ENCODE data around the gene EIF2B5. TPM values are rescaled to one million over a fixed set of nuclear protein-coding genes. Genes with fewer than 3 reads are reported as not detected.

The EIF2B5 gene
- total RNA-seq, 4 donors from 2014 or later = 28.5 to 50.3 (median 38.7) TPM

- ATAC-seq (ENCODE audit: low FRiP score) = no peak
- TF ChIP-seq, protein P1, sequence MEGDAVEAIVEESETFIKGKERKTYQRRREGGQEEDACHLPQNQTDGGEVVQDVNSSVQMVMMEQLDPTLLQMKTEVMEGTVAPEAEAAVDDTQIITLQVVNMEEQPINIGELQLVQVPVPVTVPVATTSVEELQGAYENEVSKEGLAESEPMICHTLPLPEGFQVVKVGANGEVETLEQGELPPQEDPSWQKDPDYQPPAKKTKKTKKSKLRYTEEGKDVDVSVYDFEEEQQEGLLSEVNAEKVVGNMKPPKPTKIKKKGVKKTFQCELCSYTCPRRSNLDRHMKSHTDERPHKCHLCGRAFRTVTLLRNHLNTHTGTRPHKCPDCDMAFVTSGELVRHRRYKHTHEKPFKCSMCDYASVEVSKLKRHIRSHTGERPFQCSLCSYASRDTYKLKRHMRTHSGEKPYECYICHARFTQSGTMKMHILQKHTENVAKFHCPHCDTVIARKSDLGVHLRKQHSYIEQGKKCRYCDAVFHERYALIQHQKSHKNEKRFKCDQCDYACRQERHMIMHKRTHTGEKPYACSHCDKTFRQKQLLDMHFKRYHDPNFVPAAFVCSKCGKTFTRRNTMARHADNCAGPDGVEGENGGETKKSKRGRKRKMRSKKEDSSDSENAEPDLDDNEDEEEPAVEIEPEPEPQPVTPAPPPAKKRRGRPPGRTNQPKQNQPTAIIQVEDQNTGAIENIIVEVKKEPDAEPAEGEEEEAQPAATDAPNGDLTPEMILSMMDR (IDR thresholded peaks at IDR 0.05) = no peak
- no peak for DNase-seq (ENCODE audit: low spot score)
Measured at GRCh38 chr3:184177331-184177731, 42.2 kb downstream of the EIF2B5 start.

- ATAC-seq (ENCODE audit: low FRiP score) (no peak), DNase-seq (ENCODE audit: low spot score) (no peak)
- TF ChIP-seq, protein P1 (IDR thresholded peaks at IDR 0.05) = no peak
Measured at GRCh38 chr3:184177767-184178306, 42.7 kb downstream of the EIF2B5 start.

DNA sequence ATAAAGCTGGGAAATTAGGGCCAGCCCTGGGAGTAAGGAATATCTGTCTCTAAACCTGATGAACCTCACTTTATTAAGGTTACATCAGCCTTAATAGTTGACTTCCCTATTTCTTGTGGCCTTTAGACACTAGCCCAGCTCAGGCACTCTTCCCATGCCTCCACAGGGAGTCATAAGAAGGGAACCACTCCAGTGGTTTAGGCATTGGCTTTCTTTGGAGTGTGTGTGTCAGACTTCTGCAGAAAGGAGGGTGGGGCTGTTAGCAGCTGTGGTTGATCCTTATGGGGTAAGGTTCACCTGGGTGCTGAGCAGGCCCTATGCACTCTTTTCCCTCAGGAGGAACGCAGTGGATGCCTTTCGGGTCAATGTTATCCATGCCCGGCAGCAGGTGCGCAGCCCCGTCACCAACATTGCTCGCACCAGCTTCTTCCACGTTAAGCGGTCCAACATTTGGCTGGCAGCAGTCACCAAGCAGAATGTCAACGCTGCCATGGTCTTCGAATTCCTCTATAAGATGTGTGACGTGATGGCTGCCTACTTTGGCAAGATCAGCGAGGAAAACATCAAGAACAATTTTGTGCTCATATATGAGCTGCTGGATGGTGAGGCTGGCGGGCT, 43.5 kb downstream of the EIF2B5 start:
- DNase-seq (ENCODE audit: low spot score) = no peak
- TF ChIP-seq, protein P1 (IDR thresholded peaks at IDR 0.05) = no peak
- no peak for ATAC-seq (ENCODE audit: low FRiP score)

DNA sequence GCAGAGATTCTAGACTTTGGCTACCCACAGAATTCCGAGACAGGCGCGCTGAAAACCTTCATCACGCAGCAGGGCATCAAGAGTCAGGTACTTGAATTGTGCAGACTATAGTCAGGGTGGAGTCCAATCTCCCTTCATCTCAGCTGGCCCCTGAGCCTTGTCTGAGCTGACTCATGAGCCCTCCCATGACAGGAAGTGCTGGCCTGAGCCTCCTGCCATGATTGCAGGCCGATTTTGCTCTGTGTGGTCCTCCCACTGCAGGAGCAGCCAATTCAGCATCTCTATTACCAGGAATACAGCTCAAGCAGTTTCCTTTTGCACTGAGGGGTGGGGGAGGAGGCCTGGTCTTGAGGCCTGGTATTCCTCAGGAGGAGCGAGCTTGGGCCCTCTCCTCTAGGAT, 45.0 kb downstream of the EIF2B5 start:
- ATAC-seq (ENCODE audit: low FRiP score) = no peak
- TF ChIP-seq, protein P1 (IDR thresholded peaks at IDR 0.05) = no peak
- no peak for DNase-seq (ENCODE audit: low spot score)

GRCh38 chr3:184181596-184181995, 46.4 kb downstream of the EIF2B5 start:
- DNase-seq (ENCODE audit: low spot score) (no peak), ATAC-seq (ENCODE audit: low FRiP score) (no peak)
- TF ChIP-seq, protein P1 (IDR thresholded peaks at IDR 0.05) = no peak

DNA sequence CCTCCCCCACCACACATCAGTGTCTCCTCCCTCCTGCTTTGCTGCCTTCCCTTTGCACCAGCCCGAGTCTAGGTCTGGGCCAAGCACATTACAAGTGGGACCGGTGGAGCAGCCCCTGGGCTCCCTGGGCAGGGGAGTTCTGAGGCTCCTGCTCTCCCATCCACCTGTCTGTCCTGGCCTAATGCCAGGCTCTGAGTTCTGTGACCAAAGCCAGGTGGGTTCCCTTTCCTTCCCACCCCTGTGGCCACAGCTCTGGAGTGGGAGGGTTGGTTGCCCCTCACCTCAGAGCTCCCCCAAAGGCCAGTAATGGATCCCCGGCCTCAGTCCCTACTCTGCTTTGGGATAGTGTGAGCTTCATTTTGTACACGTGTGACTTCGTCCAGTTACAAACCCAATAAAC, 48.5 kb downstream of the EIF2B5 start:
- no peak for ATAC-seq (ENCODE audit: low FRiP score)
- TF ChIP-seq, protein P1 (IDR thresholded peaks at IDR 0.05) = no peak
- DNase-seq (ENCODE audit: low spot score) = no peak

GRCh38 chr3:184184546-184185230, 49.5 kb downstream of the EIF2B5 start:
- no peak for ATAC-seq (ENCODE audit: low FRiP score)

More at GRCh38 chr3:184184546-184185230, 49.5 kb downstream of the EIF2B5 start:
- TF ChIP-seq, protein P1 (IDR thresholded peaks at IDR 0.05) = no peak
- no peak for DNase-seq (ENCODE audit: low spot score)
